GM12891 (cell line): ENCODE results near the gene JMJD7.

ENCODE experiments used
- PAX5 ChIP-seq: IDR thresholded peaks from 2 replicates; pipeline ENCODE4 v1.6.1; 2011; ENCODE audit warnings: low read length, moderate library complexity, mild to moderate bottlenecking; ENCODE audit not compliant: insufficient read depth, severe bottlenecking
- POLR2A ChIP-seq: IDR thresholded peaks from 2 replicates; pipeline ENCODE4 v1.6.1; 2011; ENCODE audit warnings: low read depth, low read length, control low read depth
- POLR2AphosphoS5 ChIP-seq: IDR thresholded peaks from 2 replicates; pipeline ENCODE4 v1.6.1; 2011; ENCODE audit warnings: low read depth, low read length, control low read depth
- SPI1 ChIP-seq: IDR thresholded peaks from 2 replicates; pipeline ENCODE4 v1.6.1; 2011; ENCODE audit warnings: low read depth, low read length, control low read depth
- TAF1 ChIP-seq: IDR thresholded peaks from 2 replicates; pipeline ENCODE4 v1.6.1; 2011; ENCODE audit warnings: low read depth, low read length, control low read depth

DNA sequence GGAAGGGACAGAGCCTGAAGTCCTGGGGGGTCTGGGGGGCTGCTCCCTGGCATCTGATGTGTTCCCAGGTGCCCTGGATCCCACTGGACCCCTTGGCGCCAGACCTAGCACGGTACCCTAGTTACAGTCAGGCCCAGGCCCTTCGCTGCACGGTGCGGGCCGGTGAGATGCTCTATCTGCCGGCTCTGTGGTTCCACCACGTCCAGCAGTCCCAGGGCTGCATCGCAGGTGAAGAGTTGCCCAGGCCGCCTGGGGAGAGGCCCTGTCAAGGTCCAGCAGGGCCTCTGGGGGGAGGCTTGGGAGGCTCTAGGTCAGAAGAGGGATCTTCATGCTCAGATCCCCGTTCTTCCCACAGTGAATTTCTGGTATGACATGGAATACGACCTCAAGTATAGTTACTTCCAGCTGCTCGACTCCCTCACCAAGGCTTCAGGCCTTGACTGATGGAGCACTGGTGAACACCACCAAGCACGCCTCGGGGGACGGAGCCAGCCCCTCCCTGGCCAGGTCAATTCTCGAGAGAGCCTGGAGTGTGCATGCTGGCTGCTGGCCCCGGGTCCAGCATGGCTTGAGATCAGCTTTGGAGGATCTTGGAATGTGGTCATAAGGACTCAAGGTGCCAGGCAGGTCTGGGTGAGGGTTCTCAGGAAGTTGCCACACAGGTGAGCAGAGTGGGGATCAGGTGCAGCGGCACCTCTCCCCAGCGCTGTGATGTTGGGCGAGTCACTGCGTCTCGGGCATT lies 9.0 kb downstream of the JMJD7 start:
- TF ChIP-seq POLR2A (no peak), SPI1 (no peak), POLR2AphosphoS5 (no peak), TAF1 (no peak), PAX5 (no peak)
